GM23338 (cell line): ENCODE measurements around the gene OTUD6A.

Source experiments
- EZH2 ChIP-seq: fragments of 200-600 bp; sonication (generic); IDR thresholded peaks from one replicate; pipeline ENCODE4 v1.8.0; 2017; ENCODE audit warnings: antibody characterized with exemption, mild to moderate bottlenecking, low read depth; ENCODE audit not compliant: unreplicated experiment
- JUNB ChIP-seq: IDR thresholded peaks from one replicate; pipeline ENCODE4 v1.6.1; 2016; ENCODE audit warnings: antibody characterized with exemption; ENCODE audit not compliant: unreplicated experiment
- TF ChIP-seq, protein P1 (sequence below), 2 experiments: fragments of 200-600 bp in 1 of 2; sonication (generic) in 1 of 2; conservative IDR thresholded peaks; 2 replicates each; pipeline versions ENCODE4 v1.5.1 to v1.6.1; 2016 to 2017; ENCODE audit warnings: antibody characterized with exemption in 2 of 2, low read depth in 2 of 2, mild to moderate bottlenecking in 2 of 2, moderate library complexity in 1 of 2
- TF ChIP-seq, protein P2 (sequence below): IDR thresholded peaks from one replicate; pipeline ENCODE4 v1.6.1; 2018; ENCODE audit warnings: antibody characterized with exemption; ENCODE audit not compliant: unreplicated experiment

- TF ChIP-seq EZH2, result no peak
- TF ChIP-seq, protein P1, sequence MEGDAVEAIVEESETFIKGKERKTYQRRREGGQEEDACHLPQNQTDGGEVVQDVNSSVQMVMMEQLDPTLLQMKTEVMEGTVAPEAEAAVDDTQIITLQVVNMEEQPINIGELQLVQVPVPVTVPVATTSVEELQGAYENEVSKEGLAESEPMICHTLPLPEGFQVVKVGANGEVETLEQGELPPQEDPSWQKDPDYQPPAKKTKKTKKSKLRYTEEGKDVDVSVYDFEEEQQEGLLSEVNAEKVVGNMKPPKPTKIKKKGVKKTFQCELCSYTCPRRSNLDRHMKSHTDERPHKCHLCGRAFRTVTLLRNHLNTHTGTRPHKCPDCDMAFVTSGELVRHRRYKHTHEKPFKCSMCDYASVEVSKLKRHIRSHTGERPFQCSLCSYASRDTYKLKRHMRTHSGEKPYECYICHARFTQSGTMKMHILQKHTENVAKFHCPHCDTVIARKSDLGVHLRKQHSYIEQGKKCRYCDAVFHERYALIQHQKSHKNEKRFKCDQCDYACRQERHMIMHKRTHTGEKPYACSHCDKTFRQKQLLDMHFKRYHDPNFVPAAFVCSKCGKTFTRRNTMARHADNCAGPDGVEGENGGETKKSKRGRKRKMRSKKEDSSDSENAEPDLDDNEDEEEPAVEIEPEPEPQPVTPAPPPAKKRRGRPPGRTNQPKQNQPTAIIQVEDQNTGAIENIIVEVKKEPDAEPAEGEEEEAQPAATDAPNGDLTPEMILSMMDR (conservative IDR thresholded peaks at IDR 0.05; ENCODE audit: low read depth in 2 of 2), result no peak
- TF ChIP-seq, protein P2, sequence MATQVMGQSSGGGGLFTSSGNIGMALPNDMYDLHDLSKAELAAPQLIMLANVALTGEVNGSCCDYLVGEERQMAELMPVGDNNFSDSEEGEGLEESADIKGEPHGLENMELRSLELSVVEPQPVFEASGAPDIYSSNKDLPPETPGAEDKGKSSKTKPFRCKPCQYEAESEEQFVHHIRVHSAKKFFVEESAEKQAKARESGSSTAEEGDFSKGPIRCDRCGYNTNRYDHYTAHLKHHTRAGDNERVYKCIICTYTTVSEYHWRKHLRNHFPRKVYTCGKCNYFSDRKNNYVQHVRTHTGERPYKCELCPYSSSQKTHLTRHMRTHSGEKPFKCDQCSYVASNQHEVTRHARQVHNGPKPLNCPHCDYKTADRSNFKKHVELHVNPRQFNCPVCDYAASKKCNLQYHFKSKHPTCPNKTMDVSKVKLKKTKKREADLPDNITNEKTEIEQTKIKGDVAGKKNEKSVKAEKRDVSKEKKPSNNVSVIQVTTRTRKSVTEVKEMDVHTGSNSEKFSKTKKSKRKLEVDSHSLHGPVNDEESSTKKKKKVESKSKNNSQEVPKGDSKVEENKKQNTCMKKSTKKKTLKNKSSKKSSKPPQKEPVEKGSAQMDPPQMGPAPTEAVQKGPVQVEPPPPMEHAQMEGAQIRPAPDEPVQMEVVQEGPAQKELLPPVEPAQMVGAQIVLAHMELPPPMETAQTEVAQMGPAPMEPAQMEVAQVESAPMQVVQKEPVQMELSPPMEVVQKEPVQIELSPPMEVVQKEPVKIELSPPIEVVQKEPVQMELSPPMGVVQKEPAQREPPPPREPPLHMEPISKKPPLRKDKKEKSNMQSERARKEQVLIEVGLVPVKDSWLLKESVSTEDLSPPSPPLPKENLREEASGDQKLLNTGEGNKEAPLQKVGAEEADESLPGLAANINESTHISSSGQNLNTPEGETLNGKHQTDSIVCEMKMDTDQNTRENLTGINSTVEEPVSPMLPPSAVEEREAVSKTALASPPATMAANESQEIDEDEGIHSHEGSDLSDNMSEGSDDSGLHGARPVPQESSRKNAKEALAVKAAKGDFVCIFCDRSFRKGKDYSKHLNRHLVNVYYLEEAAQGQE, result no peak
- TF ChIP-seq JUNB, result no peak
Measured at GRCh38 chrX:70012756-70013155, 49.5 kb upstream of the OTUD6A start.
